ENCODE results near the gene NRBP1.
"Not testable (repeated sequence)": the region's sequence is repeated elsewhere in the genome, so short reads cannot be mapped to it uniquely, and the experiment has no call there.

Gene NRBP1

GRCh38 chr2:27422958-27423357 lies 5.5 kb upstream of the NRBP1 start:
- DNase-seq, result no peak

DNA sequence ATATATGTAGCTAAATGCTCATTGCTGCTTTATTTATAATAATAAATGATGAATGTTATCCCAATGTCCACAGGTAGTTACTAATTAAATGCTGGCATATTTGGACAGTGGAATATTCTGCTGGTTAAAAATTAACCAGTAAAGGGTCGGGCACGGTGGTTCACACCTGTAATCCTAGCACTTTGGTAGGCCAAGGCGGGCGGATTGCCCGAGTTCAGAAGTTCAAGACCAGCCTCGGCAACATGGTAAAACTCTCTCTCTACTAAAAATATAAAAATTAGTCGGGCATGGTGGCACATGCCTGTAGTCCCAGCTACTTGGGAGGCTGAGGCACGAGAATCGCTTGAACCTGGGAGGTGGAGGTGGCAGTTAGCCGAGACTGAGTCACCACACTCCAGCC lies 3.4 kb upstream of the NRBP1 start:
- not testable (repeated sequence) for DNase-seq

GRCh38 chr2:27427863-27428212 lies 593 bp upstream of the NRBP1 start:
- no peak for DNase-seq

DNA sequence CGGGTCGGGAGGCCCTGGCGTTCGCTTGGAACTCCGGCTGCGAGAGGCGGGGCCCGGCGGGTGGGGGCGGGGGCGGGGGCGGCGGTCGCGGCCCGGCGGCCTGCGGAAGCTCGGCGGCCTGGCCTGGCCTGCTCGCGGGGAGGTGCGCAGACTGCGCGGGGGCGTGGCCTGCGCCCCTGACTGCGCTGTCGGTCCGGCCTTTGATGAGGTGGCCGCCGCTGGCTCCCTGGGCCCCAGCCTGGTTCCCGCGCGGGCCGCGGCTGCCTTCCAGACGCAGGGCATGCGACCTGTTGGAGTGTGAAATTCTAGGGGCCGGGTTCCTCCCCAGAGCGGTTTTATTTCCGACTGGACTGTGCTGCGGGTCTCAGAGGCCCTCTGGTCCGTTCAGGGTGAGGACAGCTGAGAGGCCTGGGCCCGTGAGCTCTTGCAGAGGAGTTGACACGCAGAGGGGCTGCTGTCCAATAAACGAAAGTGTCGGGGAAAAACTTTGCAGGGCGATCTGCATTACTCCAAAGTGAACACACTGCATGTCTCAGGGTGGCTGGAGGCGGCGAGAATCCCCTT lies 629 bp downstream of the NRBP1 start:
- DNase-seq, result peak; percentile 88

DNA sequence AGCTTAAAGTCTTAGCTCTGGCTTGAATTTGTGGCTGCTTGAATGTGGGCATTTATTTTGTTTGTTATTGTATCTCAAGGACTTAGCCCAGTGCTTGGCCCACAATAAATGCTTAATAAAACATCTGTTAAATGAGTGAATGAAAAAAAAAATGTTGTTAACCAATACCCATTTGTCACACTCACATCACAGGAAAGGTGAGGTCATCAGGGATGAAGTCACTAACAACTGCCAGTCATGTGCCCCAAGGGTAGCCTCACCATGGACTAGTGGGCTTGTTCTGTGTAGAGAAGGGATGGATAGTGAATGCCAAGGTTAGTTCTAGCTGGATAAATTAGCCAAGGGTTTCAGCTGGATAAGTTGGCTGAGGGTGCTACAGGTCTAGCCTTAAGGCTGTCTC lies 3.0 kb downstream of the NRBP1 start:
- peak; percentile 65 for DNase-seq

DNA sequence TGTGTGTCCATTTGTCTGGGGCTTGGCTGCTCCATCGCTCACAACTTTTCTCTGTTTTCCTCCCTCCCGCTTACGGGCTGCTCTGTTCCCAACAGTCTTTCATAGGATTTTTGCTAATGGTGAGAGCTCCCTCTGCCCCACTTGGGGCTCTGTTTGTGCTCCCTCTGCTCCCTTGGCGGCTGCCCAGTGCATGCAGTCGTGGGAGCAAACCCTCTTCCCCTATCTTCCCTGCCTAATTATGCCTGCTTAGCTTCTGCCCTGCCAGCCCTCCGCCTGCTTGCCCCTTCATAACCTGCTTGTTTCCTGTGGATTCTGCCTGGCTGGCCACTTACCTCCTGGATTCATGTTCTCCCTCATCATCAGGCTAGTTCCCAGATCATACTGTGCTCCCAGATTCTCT lies 7.2 kb downstream of the NRBP1 start:
- no peak for DNase-seq

DNA sequence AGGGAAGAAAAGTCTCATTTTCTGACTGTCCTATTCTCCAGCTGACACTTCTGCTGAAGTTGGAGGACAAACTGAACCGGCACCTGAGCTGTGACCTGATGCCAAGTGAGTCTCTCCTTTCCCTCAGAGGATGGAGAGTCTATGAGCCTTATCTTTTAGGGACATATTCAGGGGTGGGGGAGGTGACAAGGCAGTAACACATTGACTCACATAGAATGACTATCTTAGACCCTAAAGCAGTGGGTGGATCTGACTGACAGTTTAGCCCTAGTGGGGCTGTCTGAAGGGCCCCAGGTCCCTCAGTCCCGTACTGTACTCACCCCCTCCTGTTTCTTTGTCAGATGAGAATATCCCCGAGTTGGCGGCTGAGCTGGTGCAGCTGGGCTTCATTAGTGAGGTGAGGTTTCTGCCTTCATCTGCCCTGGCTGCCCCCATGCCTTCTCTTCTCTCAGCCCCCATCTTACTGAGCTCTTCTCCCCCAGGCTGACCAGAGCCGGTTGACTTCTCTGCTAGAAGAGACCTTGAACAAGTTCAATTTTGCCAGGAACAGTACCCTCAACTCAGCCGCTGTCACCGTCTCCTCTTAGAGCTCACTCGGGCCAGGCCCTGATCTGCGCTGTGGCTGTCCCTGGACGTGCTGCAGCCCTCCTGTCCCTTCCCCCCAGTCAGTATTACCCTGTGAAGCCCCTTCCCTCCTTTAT lies 12.9 kb downstream of the NRBP1 start:
- no peak for DNase-seq

- DNase-seq, result no peak
These were observed 13.8 kb downstream of the NRBP1 start, which contains the start of gene KRTCAP3 for GRCh38 chr2:27441958-27442919. Gene KRTCAP3 (plus strand): TSS chr2:27442381. CDS start chr2:27442413, 32 bp downstream.

DNA sequence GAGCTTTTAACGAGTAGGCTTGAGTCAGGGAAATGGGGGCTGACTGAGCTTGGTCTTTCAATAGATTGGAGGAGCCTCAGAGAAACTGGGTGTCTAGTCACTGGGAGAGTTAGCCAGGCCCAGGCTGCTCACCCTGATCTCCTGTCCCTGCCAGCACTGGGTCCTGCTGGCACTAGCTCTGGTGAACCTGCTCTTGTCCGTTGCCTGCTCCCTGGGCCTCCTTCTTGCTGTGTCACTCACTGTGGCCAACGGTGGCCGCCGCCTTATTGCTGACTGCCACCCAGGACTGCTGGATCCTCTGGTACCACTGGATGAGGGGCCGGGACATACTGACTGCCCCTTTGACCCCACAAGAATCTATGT lies 14.5 kb downstream of the NRBP1 start:
- no peak for DNase-seq

DNA sequence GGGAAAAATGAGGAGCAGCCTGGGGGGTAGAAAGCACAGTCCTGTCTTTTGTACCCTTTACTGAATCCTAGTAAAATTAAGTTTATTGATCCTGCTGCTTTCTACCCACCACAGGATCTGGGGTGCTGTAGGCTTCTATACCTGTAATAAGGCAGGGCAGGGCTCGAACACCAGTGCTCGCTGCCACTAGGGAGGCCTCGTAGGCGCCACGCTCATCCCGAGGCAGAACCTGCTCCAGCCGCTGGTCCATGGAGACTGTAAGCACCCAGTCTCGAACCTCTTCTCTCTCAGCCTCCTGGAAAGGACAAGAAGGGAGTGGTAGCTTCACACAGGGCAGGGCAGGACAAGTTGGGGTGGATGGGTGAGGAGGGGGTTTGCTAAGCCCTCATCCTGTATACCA lies 16.7 kb downstream of the NRBP1 start:
- DNase-seq, result no peak

- no peak for DNase-seq
These were observed 17.2 kb downstream of the NRBP1 start for GRCh38 chr2:27445615-27446014.

- no peak for DNase-seq
These were observed 17.6 kb downstream of the NRBP1 start for GRCh38 chr2:27446057-27446456.

DNA sequence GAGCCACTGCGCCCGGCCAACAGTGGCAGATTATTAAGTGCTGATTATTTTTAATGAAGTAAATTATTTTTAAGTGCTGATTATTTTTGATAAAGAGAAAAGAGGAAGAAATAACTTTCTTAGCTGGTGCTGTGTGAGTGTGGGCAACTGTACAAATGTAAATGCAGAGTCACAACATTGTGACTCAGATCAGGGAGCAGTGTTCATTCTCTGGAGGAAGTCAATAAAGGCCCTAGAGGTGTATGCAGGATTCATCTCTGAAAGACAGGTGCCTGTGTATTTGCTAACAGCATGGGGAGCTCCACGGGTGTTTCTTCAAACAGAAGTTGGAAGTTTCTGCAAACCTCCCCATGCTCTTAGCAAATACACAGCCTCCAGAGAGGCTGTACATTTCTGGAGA lies 19.9 kb downstream of the NRBP1 start:
- no peak for DNase-seq

- DNase-seq, result no peak
These were observed 22.7 kb downstream of the NRBP1 start for GRCh38 chr2:27451095-27451494.

DNA sequence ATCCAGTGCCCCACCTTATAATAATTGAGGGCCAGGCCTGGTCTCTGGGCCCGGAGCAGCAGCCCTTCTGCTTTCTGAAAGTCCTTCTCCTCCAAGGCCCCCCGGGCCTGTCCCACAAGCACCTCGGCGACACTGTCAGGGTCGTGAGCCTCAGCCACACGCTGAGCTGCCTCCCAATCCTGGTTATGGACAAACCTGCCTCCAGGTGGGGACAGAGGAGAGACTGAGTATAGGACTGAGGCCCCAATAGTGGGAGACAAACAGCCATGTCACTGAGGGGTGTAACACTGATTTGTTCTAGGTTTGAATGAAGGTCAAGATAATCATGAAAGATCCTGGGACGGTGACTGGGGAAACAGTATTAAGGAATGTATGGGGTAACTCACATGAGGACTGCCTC lies 25.5 kb downstream of the NRBP1 start:
- DNase-seq, result no peak

GRCh38 chr2:27461118-27461517 lies 32.7 kb downstream of the NRBP1 start:
- DNase-seq, result no peak

DNA sequence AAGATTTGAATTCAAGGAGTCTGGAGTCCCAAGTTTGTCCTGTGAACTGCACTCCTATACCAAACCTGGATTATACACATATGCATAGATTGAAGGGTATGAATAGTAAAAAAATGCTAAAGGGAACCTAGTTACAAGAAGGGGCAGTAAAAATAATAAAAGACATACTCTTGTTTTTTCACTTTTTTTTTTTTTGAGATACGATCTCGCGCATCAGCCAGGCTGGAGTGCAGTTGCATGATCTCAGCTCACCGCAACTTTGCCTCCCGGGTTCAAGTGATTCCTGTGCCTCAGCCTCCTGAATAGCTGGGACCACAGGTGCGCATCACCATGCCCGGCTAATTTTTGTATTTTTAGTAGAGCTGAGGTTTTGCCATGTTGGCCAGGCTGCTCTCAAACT lies 36.0 kb downstream of the NRBP1 start:
- DNase-seq, result no peak

GRCh38 chr2:27471961-27472360 lies 43.5 kb downstream of the NRBP1 start:
- DNase-seq, result no peak

GRCh38 chr2:27485496-27485895 lies 57.1 kb downstream of the NRBP1 start:
- DNase-seq, result no peak

DNA sequence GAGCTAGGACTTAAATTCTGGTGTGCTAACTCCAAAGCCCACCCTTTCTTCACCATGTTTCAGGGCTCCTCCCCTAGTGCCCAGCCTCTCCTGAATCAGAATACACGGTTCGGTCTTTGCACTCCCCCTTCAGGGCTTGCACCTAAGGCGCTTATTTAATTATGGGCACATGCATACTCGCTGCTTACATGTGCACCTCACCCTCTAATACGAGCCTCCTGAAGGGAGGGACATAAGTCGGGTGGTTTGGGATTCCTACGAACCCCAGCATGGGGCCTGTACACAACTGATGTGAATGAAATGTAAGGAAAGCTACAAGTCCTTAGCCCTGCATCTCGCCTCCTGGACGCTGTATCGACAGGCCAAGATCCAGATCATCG lies 60.7 kb downstream of the NRBP1 start:
- peak; percentile 16 for DNase-seq

DNA sequence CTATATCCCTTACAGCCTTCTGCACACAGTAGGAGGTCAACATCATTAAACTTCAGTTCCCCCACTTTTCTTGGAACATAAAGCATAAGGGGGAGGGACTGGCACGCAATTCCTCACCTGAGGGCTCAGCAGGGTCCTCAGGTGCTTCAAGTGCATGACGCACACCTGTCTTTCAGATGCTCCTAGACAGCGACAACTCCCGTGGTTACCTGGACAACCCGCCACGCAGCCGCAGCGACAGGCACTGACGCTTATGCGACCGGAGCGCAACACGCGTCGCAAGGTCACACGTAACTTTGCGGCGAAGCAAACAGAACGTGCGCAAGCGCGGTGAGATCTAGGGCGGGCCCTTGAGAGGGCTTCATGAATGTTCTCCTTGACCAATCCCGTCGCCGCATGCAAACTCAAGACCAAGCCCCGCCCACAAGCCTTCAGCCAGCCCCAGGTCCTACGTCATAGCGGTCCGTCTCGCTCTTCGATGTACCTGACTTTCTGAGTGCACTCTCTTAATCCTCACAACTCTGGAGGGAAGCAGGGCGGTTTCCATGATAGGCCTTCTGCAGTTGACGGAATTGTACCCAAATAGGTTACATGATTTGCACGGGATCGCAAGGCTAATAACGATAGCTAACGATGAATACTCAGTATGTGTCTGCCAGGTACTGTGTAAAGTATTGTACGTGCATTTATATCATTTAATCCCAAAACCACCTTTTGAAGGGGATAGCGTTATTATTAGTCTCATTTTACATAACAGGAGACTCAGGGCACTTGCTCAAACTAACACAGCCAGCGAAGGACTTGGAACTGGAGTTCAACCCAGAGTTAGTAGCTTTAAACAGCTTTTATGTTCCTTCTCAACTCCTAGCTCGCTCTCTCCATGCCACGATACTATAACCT lies 61.3 kb downstream of the NRBP1 start, which contains the start of gene IFT172:
TSS of gene IFT172 (minus strand) at position 246 of the 900 bp plus-strand sequence. CDS start at position 156, 90 bp downstream.
- peak; percentile 98 for DNase-seq

Measured in HCEC 1CT (cell line).